GM12874 (cell line): Measurements from ENCODE around the gene FREM1.

Experiments
- CTCF ChIP-seq: IDR thresholded peaks from 2 replicates; pipeline ENCODE4 v1.5.1; 2011; ENCODE audit warnings: low read depth, mild to moderate bottlenecking, control low read depth, low read length, moderate library complexity; ENCODE audit not compliant: insufficient read depth

The FREM1 gene

GRCh38 chr9:14937216-14937615, 27.0 kb upstream of the FREM1 start:
- TF ChIP-seq CTCF, result no peak

GRCh38 chr9:14936491-14936890, 26.3 kb upstream of the FREM1 start:
- TF ChIP-seq CTCF, result no peak

- TF ChIP-seq CTCF, result no peak
These were observed 25.7 kb upstream of the FREM1 start for GRCh38 chr9:14935964-14936363.

- TF ChIP-seq CTCF, result no peak
These were observed 25.0 kb upstream of the FREM1 start for GRCh38 chr9:14935106-14935751.

GRCh38 chr9:14932641-14933040, 22.4 kb upstream of the FREM1 start:
- no peak for TF ChIP-seq CTCF

- TF ChIP-seq CTCF, result no peak
These were observed 22.0 kb upstream of the FREM1 start for GRCh38 chr9:14932231-14932630.

- TF ChIP-seq CTCF, result no peak
These were observed 16.9 kb upstream of the FREM1 start for GRCh38 chr9:14926941-14927624.
